NB4 (cell line): ENCODE results near the gene GZMM.

ENCODE experiments used
- CTCF ChIP-seq: IDR thresholded peaks from one replicate; pipeline ENCODE4 v1.5.1; 2012; ENCODE audit warnings: low read depth, low read length
- MAX ChIP-seq: IDR thresholded peaks from 2 replicates; pipeline ENCODE4 v1.6.1; 2011; ENCODE audit warnings: low read depth, low read length
- MYC ChIP-seq: IDR thresholded peaks from 2 replicates; pipeline ENCODE4 v1.6.1; 2011; ENCODE audit warnings: low read depth, low read length
- POLR2A ChIP-seq: IDR thresholded peaks from 2 replicates; pipeline ENCODE4 v1.6.1; 2011; ENCODE audit warnings: mild to moderate bottlenecking; ENCODE audit not compliant: insufficient read length; ENCODE audit errors: extremely low read depth

GRCh38 chr19:581399-582111 lies 37.7 kb downstream of the GZMM start:
- TF ChIP-seq POLR2A (no peak), MAX (no peak), CTCF (no peak), MYC (no peak)
